ENCODE results near the gene RALGAPA2. TPM values are rescaled to one million over a fixed set of nuclear protein-coding genes. Genes with fewer than 3 reads are reported as not detected.

Gene RALGAPA2
- polyA plus RNA-seq, 1 donor = 33.1 TPM

GRCh38 chr20:20480689-20481088, 231.8 kb downstream of the RALGAPA2 start:
- H3K27ac ChIP-seq (ENCODE audit: low read length) = no peak overlapping the region
- H3K4me3 ChIP-seq (ENCODE audit: low read length) = no peak overlapping the region
- WGBS (ENCODE audit: insufficient coverage, low lambda C conversion rate) = no CpG with 5 or more reads among the region's 2 CpGs
- H3K4me1 ChIP-seq (ENCODE audit: control insufficient read depth, insufficient read depth, low read length) = no peaks in the 10 kb centered on the region
- DNase-seq = no peak
- no peaks in the 10 kb centered on the region for H3K27me3 ChIP-seq (ENCODE audit: control insufficient read depth, insufficient read depth, low read length)
- no peaks in the 10 kb centered on the region for H3K9me3 ChIP-seq (ENCODE audit: control insufficient read depth, low read depth, low read length)
- H3K36me3 ChIP-seq (ENCODE audit: control insufficient read depth, insufficient read depth, low read length) = peaks cover 4% of the 10 kb centered on the region

GRCh38 chr20:20480126-20480525, 232.3 kb downstream of the RALGAPA2 start:
- Histone ChIP-seq H3K9me3 (ENCODE audit: control insufficient read depth, low read depth, low read length) (no peaks in the 10 kb centered on the region), H3K36me3 (ENCODE audit: control insufficient read depth, insufficient read depth, low read length) (peaks cover 4% of the 10 kb centered on the region), H3K27ac (ENCODE audit: low read length) (no peak overlapping the region), H3K27me3 (ENCODE audit: control insufficient read depth, insufficient read depth, low read length) (no peaks in the 10 kb centered on the region), H3K4me3 (ENCODE audit: low read length) (no peak overlapping the region), H3K4me1 (ENCODE audit: control insufficient read depth, insufficient read depth, low read length) (no peaks in the 10 kb centered on the region)
- DNase-seq = no peak
- WGBS (ENCODE audit: insufficient coverage, low lambda C conversion rate) = no CpG with 5 or more reads among the region's 1 CpG

GRCh38 chr20:20477444-20478041, 234.9 kb downstream of the RALGAPA2 start:
- no CpG with 5 or more reads among the region's 5 CpGs for WGBS (ENCODE audit: insufficient coverage, low lambda C conversion rate)
- H3K9me3 ChIP-seq (ENCODE audit: control insufficient read depth, low read depth, low read length) = no peaks in the 10 kb centered on the region
- no peak overlapping the region for H3K4me3 ChIP-seq (ENCODE audit: low read length)
- H3K4me1 ChIP-seq (ENCODE audit: control insufficient read depth, insufficient read depth, low read length) = no peaks in the 10 kb centered on the region
- H3K36me3 ChIP-seq (ENCODE audit: control insufficient read depth, insufficient read depth, low read length) = peaks cover 4% of the 10 kb centered on the region
- H3K27ac ChIP-seq (ENCODE audit: low read length) = no peak overlapping the region
- H3K27me3 ChIP-seq (ENCODE audit: control insufficient read depth, insufficient read depth, low read length) = no peaks in the 10 kb centered on the region
- DNase-seq = no peak

GRCh38 chr20:20476504-20476903, 235.9 kb downstream of the RALGAPA2 start:
- no peak for DNase-seq
- Histone ChIP-seq H3K27ac (ENCODE audit: low read length) (no peak overlapping the region), H3K9me3 (ENCODE audit: control insufficient read depth, low read depth, low read length) (no peaks in the 10 kb centered on the region), H3K4me1 (ENCODE audit: control insufficient read depth, insufficient read depth, low read length) (no peaks in the 10 kb centered on the region), H3K27me3 (ENCODE audit: control insufficient read depth, insufficient read depth, low read length) (no peaks in the 10 kb centered on the region), H3K36me3 (ENCODE audit: control insufficient read depth, insufficient read depth, low read length) (peaks cover 6% of the 10 kb centered on the region), H3K4me3 (ENCODE audit: low read length) (no peak overlapping the region)
- WGBS (ENCODE audit: insufficient coverage, low lambda C conversion rate) = 100% methylated on average over 1 of the region's 2 CpGs

GRCh38 chr20:20473657-20474056, 238.8 kb downstream of the RALGAPA2 start:
- DNase-seq = no peak
- Histone ChIP-seq H3K9me3 (ENCODE audit: control insufficient read depth, low read depth, low read length) (no peaks in the 10 kb centered on the region), H3K36me3 (ENCODE audit: control insufficient read depth, insufficient read depth, low read length) (peaks cover 14% of the 10 kb centered on the region), H3K4me1 (ENCODE audit: control insufficient read depth, insufficient read depth, low read length) (no peaks in the 10 kb centered on the region), H3K27me3 (ENCODE audit: control insufficient read depth, insufficient read depth, low read length) (no peaks in the 10 kb centered on the region), H3K27ac (ENCODE audit: low read length) (no peak overlapping the region), H3K4me3 (ENCODE audit: low read length) (no peak overlapping the region)

GRCh38 chr20:20472684-20473274, 239.7 kb downstream of the RALGAPA2 start:
- H3K9me3 ChIP-seq (ENCODE audit: control insufficient read depth, low read depth, low read length) = no peaks in the 10 kb centered on the region
- no peak for DNase-seq
- H3K4me3 ChIP-seq (ENCODE audit: low read length) = no peak overlapping the region
- peaks cover 14% of the 10 kb centered on the region for H3K36me3 ChIP-seq (ENCODE audit: control insufficient read depth, insufficient read depth, low read length)
- H3K4me1 ChIP-seq (ENCODE audit: control insufficient read depth, insufficient read depth, low read length) = no peaks in the 10 kb centered on the region
- H3K27me3 ChIP-seq (ENCODE audit: control insufficient read depth, insufficient read depth, low read length) = no peaks in the 10 kb centered on the region
- WGBS (ENCODE audit: insufficient coverage, low lambda C conversion rate) = 83% methylated on average over 3 of the region's 4 CpGs
- H3K27ac ChIP-seq (ENCODE audit: low read length) = no peak overlapping the region

GRCh38 chr20:20466341-20466879, 246.0 kb downstream of the RALGAPA2 start:
- H3K36me3 ChIP-seq (ENCODE audit: control insufficient read depth, insufficient read depth, low read length) = peaks cover 18% of the 10 kb centered on the region
- no peak for DNase-seq
- no peak overlapping the region for H3K4me3 ChIP-seq (ENCODE audit: low read length)
- H3K9me3 ChIP-seq (ENCODE audit: control insufficient read depth, low read depth, low read length) = no peaks in the 10 kb centered on the region
- H3K27me3 ChIP-seq (ENCODE audit: control insufficient read depth, insufficient read depth, low read length) = no peaks in the 10 kb centered on the region
- no CpG with 5 or more reads among the region's 4 CpGs for WGBS (ENCODE audit: insufficient coverage, low lambda C conversion rate)
- no peak overlapping the region for H3K27ac ChIP-seq (ENCODE audit: low read length)
- H3K4me1 ChIP-seq (ENCODE audit: control insufficient read depth, insufficient read depth, low read length) = no peaks in the 10 kb centered on the region

- DNase-seq = no peak
- Histone ChIP-seq H3K27me3 (ENCODE audit: control insufficient read depth, insufficient read depth, low read length) (no peaks in the 10 kb centered on the region), H3K27ac (ENCODE audit: low read length) (no peak overlapping the region), H3K4me1 (ENCODE audit: control insufficient read depth, insufficient read depth, low read length) (no peaks in the 10 kb centered on the region), H3K4me3 (ENCODE audit: low read length) (no peak overlapping the region), H3K9me3 (ENCODE audit: control insufficient read depth, low read depth, low read length) (no peaks in the 10 kb centered on the region), H3K36me3 (ENCODE audit: control insufficient read depth, insufficient read depth, low read length) (peaks cover 17% of the 10 kb centered on the region)
- WGBS (ENCODE audit: insufficient coverage, low lambda C conversion rate) = no CpG with 5 or more reads among the region's 2 CpGs
Measured at GRCh38 chr20:20465252-20465651, 247.2 kb downstream of the RALGAPA2 start.

- Histone ChIP-seq H3K9me3 (ENCODE audit: control insufficient read depth, low read depth, low read length) (no peaks in the 10 kb centered on the region), H3K36me3 (ENCODE audit: control insufficient read depth, insufficient read depth, low read length) (peaks cover 9% of the 10 kb centered on the region), H3K4me3 (ENCODE audit: low read length) (no peak overlapping the region), H3K27me3 (ENCODE audit: control insufficient read depth, insufficient read depth, low read length) (no peaks in the 10 kb centered on the region), H3K4me1 (ENCODE audit: control insufficient read depth, insufficient read depth, low read length) (no peaks in the 10 kb centered on the region), H3K27ac (ENCODE audit: low read length) (no peak overlapping the region)
- no peak for DNase-seq
- WGBS (ENCODE audit: insufficient coverage, low lambda C conversion rate) = 89% methylated on average over 3 of the region's 9 CpGs
Measured at GRCh38 chr20:20463933-20464374, 248.5 kb downstream of the RALGAPA2 start.

- no CpG with 5 or more reads among the region's 3 CpGs for WGBS (ENCODE audit: insufficient coverage, low lambda C conversion rate)
- Histone ChIP-seq H3K4me1 (ENCODE audit: control insufficient read depth, insufficient read depth, low read length) (no peaks in the 10 kb centered on the region), H3K4me3 (ENCODE audit: low read length) (no peak overlapping the region), H3K27me3 (ENCODE audit: control insufficient read depth, insufficient read depth, low read length) (no peaks in the 10 kb centered on the region), H3K27ac (ENCODE audit: low read length) (no peak overlapping the region), H3K9me3 (ENCODE audit: control insufficient read depth, low read depth, low read length) (no peaks in the 10 kb centered on the region), H3K36me3 (ENCODE audit: control insufficient read depth, insufficient read depth, low read length) (peaks cover 13% of the 10 kb centered on the region)
- no peak for DNase-seq
Measured at GRCh38 chr20:20462185-20462584, 250.3 kb downstream of the RALGAPA2 start.

- H3K27me3 ChIP-seq (ENCODE audit: control insufficient read depth, insufficient read depth, low read length) = no peaks in the 10 kb centered on the region
- no peak for DNase-seq
- H3K27ac ChIP-seq (ENCODE audit: low read length) = no peak overlapping the region
- H3K4me1 ChIP-seq (ENCODE audit: control insufficient read depth, insufficient read depth, low read length) = no peaks in the 10 kb centered on the region
- WGBS (ENCODE audit: insufficient coverage, low lambda C conversion rate) = no CpG with 5 or more reads among the region's 2 CpGs
- H3K36me3 ChIP-seq (ENCODE audit: control insufficient read depth, insufficient read depth, low read length) = peaks cover 11% of the 10 kb centered on the region
- H3K9me3 ChIP-seq (ENCODE audit: control insufficient read depth, low read depth, low read length) = no peaks in the 10 kb centered on the region
- no peak overlapping the region for H3K4me3 ChIP-seq (ENCODE audit: low read length)
Measured at GRCh38 chr20:20461551-20461950, 250.9 kb downstream of the RALGAPA2 start.
